ENCODE data around the gene CPT1B.

GRCh38 chr22:50576806-50577696 is 1.2 kb downstream of the CPT1B start:
- TF ChIP-seq, protein P1, sequence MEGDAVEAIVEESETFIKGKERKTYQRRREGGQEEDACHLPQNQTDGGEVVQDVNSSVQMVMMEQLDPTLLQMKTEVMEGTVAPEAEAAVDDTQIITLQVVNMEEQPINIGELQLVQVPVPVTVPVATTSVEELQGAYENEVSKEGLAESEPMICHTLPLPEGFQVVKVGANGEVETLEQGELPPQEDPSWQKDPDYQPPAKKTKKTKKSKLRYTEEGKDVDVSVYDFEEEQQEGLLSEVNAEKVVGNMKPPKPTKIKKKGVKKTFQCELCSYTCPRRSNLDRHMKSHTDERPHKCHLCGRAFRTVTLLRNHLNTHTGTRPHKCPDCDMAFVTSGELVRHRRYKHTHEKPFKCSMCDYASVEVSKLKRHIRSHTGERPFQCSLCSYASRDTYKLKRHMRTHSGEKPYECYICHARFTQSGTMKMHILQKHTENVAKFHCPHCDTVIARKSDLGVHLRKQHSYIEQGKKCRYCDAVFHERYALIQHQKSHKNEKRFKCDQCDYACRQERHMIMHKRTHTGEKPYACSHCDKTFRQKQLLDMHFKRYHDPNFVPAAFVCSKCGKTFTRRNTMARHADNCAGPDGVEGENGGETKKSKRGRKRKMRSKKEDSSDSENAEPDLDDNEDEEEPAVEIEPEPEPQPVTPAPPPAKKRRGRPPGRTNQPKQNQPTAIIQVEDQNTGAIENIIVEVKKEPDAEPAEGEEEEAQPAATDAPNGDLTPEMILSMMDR (IDR thresholded peaks at IDR 0.05) = no peak
- TF ChIP-seq POLR2A (IDR thresholded peaks at IDR 0.05) = no peak

All from right lobe of liver (tissue), 4 donors.